SK-N-SH treated with all-trans-retinoic acid at 6 μM for 48 hours (cell line): ENCODE results near the gene ZBED1.
"Not testable (repeated sequence)": the region's sequence is repeated elsewhere in the genome, so short reads cannot be mapped to it uniquely, and the experiment has no call there.

Source experiments
- BACH2 ChIP-seq: fragments of 250-450 bp; sonication (Bioruptor Pico); IDR thresholded peaks from 2 replicates; pipeline ENCODE4 v1.9.0; 2021; ENCODE audit warnings: mild to moderate bottlenecking, borderline replicate concordance
- CREB5 ChIP-seq: fragments of 250-450 bp; sonication (Bioruptor Pico); IDR thresholded peaks from 2 replicates; pipeline ENCODE4 v1.5.1; 2020; ENCODE audit warnings: low read depth, mild to moderate bottlenecking, moderate library complexity
- CSDC2 ChIP-seq: fragments of 250-450 bp; sonication (Bioruptor Pico); IDR thresholded peaks from 2 replicates; pipeline ENCODE4 v1.5.0; 2020; ENCODE audit warnings: mild to moderate bottlenecking, moderate library complexity
- GLIS3 ChIP-seq: fragments of 250-450 bp; sonication (Bioruptor Pico); IDR thresholded peaks from 2 replicates; pipeline ENCODE4 v1.5.0; 2020; ENCODE audit warnings: mild to moderate bottlenecking, moderate library complexity
- PPARA ChIP-seq: fragments of 250-450 bp; sonication (Bioruptor Pico); IDR thresholded peaks from 2 replicates; pipeline ENCODE4 v1.5.0; 2020; ENCODE audit warnings: mild to moderate bottlenecking, borderline replicate concordance
- SNAI2 ChIP-seq: fragments of 250-450 bp; sonication (Bioruptor Pico); IDR thresholded peaks from 2 replicates; pipeline ENCODE4 v1.5.0; 2020; ENCODE audit warnings: mild to moderate bottlenecking, moderate library complexity
- TOX ChIP-seq: fragments of 250-450 bp; sonication (Bioruptor Pico); IDR thresholded peaks from 2 replicates; pipeline ENCODE4 v1.8.0; 2021; ENCODE audit warnings: mild to moderate bottlenecking, moderate library complexity, borderline replicate concordance
- ZFP3 ChIP-seq: fragments of 250-450 bp; sonication (Bioruptor Pico); IDR thresholded peaks from 2 replicates; pipeline ENCODE4 v1.5.0; 2020; ENCODE audit warnings: mild to moderate bottlenecking, moderate library complexity
- ZFP30 ChIP-seq: fragments of 450-650 bp; formaldehyde crosslinking; IDR thresholded peaks from 2 replicates; pipeline ENCODE4 v1.5.0; 2022; ENCODE audit warnings: mild to moderate bottlenecking, moderate library complexity
- ZNF70 ChIP-seq: fragments of 450-650 bp; formaldehyde crosslinking; IDR thresholded peaks from 2 replicates; pipeline ENCODE4 v1.5.0; 2020; ENCODE audit warnings: mild to moderate bottlenecking, moderate library complexity
- ZNF8 ChIP-seq: fragments of 450-650 bp; formaldehyde crosslinking; IDR thresholded peaks from 2 replicates; pipeline ENCODE4 v1.5.0; 2020; ENCODE audit warnings: mild to moderate bottlenecking, moderate library complexity
- TF ChIP-seq, protein P1 (sequence below): fragments of 250-450 bp; sonication (Bioruptor Pico); IDR thresholded peaks from 2 replicates; pipeline ENCODE4 v1.8.0; 2021; ENCODE audit warnings: low read depth, mild to moderate bottlenecking, moderate library complexity, borderline replicate concordance
- TF ChIP-seq, protein P2 (sequence below): fragments of 250-450 bp; sonication (Bioruptor Pico); IDR thresholded peaks from 2 replicates; pipeline ENCODE4 v1.5.0; 2020; ENCODE audit warnings: mild to moderate bottlenecking, moderate library complexity
- TF ChIP-seq, protein P3 (sequence below): fragments of 250-450 bp; sonication (Bioruptor Pico); IDR thresholded peaks from 2 replicates; pipeline ENCODE4 v1.8.0; 2020; ENCODE audit warnings: mild to moderate bottlenecking, moderate library complexity, borderline replicate concordance

GRCh38 chrX:2469852-2470251 lies 30.9 kb downstream of the ZBED1 start:
- TF ChIP-seq, protein P1, sequence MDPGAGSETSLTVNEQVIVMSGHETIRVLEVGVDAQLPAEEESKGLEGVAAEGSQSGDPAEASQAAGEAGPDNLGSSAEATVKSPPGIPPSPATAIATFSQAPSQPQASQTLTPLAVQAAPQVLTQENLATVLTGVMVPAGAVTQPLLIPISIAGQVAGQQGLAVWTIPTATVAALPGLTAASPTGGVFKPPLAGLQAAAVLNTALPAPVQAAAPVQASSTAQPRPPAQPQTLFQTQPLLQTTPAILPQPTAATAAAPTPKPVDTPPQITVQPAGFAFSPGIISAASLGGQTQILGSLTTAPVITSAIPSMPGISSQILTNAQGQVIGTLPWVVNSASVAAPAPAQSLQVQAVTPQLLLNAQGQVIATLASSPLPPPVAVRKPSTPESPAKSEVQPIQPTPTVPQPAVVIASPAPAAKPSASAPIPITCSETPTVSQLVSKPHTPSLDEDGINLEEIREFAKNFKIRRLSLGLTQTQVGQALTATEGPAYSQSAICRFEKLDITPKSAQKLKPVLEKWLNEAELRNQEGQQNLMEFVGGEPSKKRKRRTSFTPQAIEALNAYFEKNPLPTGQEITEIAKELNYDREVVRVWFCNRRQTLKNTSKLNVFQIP, result not testable (repeated sequence)
- TF ChIP-seq, protein P2, sequence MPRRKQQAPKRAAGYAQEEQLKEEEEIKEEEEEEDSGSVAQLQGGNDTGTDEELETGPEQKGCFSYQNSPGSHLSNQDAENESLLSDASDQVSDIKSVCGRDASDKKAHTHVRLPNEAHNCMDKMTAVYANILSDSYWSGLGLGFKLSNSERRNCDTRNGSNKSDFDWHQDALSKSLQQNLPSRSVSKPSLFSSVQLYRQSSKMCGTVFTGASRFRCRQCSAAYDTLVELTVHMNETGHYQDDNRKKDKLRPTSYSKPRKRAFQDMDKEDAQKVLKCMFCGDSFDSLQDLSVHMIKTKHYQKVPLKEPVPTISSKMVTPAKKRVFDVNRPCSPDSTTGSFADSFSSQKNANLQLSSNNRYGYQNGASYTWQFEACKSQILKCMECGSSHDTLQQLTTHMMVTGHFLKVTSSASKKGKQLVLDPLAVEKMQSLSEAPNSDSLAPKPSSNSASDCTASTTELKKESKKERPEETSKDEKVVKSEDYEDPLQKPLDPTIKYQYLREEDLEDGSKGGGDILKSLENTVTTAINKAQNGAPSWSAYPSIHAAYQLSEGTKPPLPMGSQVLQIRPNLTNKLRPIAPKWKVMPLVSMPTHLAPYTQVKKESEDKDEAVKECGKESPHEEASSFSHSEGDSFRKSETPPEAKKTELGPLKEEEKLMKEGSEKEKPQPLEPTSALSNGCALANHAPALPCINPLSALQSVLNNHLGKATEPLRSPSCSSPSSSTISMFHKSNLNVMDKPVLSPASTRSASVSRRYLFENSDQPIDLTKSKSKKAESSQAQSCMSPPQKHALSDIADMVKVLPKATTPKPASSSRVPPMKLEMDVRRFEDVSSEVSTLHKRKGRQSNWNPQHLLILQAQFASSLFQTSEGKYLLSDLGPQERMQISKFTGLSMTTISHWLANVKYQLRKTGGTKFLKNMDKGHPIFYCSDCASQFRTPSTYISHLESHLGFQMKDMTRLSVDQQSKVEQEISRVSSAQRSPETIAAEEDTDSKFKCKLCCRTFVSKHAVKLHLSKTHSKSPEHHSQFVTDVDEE (CRISPR knock-in tag), result not testable (repeated sequence)
- TF ChIP-seq BACH2 (CRISPR knock-in tag); ZFP30; TOX; SNAI2 (CRISPR knock-in tag); ZNF8; CREB5 (CRISPR knock-in tag); CSDC2 (CRISPR knock-in tag); ZNF70 (CRISPR knock-in tag); GLIS3 (CRISPR knock-in tag); PPARA (CRISPR knock-in tag); ZFP3 (CRISPR knock-in tag): not testable (repeated sequence)
- TF ChIP-seq, protein P3, sequence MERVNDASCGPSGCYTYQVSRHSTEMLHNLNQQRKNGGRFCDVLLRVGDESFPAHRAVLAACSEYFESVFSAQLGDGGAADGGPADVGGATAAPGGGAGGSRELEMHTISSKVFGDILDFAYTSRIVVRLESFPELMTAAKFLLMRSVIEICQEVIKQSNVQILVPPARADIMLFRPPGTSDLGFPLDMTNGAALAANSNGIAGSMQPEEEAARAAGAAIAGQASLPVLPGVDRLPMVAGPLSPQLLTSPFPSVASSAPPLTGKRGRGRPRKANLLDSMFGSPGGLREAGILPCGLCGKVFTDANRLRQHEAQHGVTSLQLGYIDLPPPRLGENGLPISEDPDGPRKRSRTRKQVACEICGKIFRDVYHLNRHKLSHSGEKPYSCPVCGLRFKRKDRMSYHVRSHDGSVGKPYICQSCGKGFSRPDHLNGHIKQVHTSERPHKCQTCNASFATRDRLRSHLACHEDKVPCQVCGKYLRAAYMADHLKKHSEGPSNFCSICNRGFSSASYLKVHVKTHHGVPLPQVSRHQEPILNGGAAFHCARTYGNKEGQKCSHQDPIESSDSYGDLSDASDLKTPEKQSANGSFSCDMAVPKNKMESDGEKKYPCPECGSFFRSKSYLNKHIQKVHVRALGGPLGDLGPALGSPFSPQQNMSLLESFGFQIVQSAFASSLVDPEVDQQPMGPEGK (CRISPR knock-in tag), result not testable (repeated sequence)
